ENCODE results near the gene ADAMTSL1.

ADAMTSL1 gene

DNA sequence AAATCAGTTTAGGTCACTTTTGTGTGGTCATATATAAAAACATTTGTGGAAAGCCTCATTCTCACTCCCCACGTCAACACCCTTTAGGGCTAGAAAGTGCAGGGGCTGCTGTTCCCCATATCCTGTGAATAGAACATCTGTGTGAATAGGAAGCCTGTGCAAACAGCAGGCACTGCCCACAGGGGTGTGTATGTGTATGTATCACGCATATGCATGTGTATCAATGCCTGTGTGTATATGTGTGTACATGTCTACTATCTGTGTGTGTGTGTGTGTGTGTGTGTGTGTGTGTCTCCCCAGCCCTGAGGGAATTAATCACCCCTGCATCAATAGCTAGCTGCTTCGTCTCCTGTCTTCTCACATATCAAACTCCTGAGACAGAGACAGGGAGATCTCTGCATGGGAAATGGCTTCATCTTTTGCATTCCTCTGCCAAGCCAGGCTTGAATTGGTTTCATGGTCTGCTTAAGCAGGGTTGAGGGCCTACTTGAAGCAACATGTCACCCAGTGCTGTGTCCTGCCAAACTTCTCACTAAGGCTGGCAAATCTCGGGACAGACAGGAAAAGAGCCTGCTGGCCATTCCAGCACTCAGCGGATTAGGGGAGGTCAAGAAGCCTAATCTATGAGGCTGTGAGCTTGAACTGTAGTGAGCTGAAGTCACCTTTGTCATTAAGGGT lies 265.8 kb downstream of the ADAMTSL1 start:
- DNase-seq (ENCODE audit: low read depth) = no peak

DNA sequence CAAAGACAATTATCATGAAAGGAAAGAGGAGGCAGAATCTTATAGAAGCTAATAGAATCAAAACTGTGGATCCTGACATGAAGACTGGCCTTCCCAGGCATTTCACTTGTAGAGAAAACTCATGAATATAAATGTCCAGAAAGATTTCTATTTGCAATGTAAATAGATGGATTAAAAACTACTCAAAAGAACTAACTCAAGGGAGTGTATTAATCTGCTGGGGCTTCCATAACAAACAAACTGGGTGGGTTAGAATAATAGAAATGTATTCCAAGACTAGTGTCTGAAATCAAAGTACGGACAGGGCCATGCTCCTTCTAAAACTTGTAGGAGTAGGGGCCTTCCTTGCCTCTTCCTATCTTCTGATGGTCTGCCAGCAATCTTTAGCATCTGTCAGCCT lies 267.4 kb downstream of the ADAMTSL1 start:
- DNase-seq (ENCODE audit: low read depth) = no peak

DNA sequence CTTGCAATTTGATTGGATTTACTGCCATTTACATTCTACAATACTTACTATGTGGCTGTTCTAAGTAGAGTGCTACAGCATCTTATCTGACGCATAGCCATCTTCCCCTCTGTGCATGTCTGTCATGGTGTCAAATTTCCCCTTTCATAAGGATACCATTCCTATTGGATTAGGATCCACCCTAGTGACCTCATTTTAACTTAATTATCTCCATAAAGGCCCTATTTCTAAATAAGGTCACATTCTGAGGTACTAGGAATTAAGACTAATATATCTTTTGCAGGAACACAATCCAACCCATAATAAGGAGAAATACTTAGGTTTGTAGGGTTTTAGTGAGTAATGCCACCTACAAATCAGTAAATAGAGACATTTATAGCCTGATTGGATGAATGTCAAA lies 268.0 kb downstream of the ADAMTSL1 start:
- DNase-seq (ENCODE audit: low read depth) = no peak

DNA sequence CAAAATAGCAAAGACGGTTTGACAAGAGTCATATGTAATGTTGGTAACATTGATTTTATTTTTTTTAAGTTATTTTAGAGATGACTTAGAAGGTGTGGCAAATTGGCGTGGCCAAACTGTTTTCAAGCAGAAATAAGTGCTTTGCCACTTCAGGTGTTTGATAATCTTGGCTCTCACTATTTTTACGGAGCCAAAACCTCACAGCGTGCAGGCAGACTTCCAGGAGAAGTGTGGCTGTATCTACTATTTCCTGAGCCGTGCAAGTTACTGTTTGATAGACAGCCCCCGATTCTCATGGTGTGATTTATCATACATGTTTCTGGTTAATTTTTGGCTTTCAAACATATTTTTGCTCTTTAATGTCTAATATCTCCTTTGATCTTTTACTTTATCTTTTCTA lies 269.5 kb downstream of the ADAMTSL1 start:
- DNase-seq (ENCODE audit: low read depth) = no peak

DNA sequence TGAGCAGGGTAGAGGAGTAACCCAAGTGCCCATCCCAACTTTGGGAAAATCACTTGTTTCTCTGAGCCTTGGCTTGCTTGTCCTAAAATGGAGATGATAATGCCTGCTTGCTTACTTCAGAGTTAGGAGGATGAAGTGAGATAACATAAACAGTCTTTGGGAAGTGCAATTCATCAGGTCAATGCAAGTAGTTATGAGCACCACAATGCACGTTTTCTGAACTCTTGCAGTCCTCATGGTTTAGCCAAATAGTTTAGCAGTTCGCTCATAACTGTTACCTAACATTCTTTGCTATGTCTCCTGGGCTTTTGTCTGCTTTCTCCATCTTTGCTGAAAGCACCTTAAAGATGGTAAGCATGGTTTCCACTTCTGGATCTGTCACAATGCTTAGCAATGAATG lies 270.0 kb downstream of the ADAMTSL1 start:
- DNase-seq (ENCODE audit: low read depth) = no peak

DNA sequence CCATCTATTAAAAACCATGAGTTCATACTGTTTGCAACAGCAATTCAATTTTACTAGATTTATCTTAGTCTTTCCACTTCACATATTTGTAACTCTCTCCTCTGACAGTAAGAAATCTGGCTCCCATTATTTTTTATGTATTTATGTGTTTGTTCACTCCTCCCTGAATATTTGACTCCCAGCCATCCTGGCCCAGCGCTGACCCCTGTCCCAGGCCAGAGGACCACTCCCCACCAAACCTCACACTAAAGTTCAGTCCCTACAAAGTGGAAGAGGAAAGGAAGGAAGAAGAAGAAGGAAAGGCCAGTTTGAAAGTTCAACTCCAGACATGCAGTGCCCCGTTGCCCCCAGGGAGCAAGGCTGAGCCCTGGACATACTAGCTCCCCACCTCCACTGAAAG lies 271.8 kb downstream of the ADAMTSL1 start:
- DNase-seq (ENCODE audit: low read depth) = no peak

DNA sequence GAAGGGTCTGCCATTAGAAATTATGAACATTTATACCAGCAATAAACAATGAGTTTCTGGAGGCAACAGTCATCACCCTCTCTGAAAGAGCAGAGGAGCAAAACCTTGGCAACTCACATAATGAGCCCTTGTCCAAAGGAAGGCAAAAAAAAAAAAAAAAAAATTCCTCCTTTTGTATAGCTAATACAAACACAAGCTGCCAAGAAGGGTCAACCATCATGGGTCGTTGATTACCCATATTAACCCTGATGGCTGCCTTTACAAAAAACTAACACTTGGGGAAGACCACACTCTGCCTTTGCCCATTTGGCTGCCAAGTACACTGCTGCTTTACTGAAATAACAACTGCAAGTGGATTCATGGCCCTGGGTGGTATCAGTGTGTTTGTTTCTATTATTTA lies 272.7 kb downstream of the ADAMTSL1 start:
- no peak for DNase-seq (ENCODE audit: low read depth)

DNA sequence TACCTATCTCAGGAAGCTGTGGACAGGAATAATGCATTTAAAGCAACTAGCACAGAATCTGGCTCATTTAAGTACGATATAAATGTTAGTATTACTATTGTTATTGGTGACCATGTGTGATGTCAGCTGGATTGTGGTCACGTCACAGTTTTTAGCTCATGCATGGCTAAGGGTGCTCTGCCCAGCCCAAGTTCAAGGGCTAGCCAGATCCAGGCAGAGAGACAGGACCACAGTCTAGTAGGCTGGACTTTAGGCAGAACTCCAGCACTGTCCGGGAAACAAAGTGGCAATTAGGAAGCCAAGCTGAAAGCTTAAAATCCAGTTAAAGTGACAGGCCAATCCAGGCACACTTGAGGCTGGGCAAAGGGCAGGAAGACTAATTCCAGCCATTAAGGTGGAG lies 273.6 kb downstream of the ADAMTSL1 start:
- DNase-seq (ENCODE audit: low read depth) = no peak

DNA sequence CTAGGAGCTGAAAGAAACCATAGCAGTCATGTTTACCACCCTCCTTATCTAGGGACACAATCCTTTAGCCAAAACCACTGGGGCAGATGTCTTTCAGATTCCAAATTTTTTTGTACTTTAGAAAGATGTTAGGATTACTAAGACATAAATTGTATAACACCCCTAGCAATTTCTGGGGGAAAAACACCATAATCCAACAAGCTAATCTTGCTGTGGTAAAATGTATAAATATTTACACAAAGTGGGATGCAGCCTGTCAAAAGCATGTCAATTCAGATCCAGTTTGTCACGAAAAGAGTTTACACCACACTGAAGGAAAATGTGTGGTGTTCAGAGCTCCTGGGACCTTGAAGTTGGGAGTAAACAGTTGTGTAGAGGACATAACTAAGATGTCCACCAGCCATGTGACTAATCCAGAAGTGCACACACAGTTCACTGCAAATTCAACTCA lies 274.3 kb downstream of the ADAMTSL1 start:
- DNase-seq (ENCODE audit: low read depth) = no peak

DNA sequence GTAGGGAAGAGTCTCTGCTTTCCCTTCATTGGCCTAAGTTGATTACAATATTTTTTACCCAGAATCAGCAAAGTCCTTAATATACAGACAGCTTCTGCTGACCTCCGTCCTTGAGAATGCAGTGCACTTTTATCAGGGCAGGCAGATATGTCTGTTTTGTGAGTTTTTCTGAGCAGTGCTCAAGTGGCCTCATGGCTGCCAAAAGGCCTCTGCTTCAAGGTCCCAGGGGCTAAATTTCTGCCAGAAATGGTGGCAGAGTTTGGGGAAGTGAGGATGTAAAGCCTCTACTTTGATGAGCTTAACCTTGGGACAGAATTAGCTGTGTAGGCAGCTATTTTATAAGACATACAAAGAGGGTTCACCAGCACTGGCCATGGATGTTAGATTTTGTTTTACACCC lies 275.8 kb downstream of the ADAMTSL1 start:
- no peak for DNase-seq (ENCODE audit: low read depth)

DNA sequence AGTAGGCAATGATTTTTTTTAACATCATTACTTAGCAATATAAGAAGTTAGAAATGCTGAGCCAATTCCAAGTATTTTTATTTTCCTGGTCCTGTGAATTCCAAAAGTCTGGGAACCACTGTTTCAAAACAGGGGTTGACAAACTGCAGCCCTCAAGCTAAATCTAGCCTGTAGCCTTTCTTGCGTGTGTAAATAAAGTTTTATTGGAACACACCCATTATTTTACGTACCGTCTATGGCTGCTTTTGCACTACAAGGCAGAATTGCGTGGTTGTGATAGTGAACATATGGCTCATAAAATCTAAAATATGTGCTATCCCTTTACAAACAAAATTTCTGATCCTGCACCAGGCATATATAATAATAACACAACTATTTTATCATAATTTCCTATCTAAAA lies 280.0 kb downstream of the ADAMTSL1 start:
- DNase-seq (ENCODE audit: low read depth) = no peak

DNA sequence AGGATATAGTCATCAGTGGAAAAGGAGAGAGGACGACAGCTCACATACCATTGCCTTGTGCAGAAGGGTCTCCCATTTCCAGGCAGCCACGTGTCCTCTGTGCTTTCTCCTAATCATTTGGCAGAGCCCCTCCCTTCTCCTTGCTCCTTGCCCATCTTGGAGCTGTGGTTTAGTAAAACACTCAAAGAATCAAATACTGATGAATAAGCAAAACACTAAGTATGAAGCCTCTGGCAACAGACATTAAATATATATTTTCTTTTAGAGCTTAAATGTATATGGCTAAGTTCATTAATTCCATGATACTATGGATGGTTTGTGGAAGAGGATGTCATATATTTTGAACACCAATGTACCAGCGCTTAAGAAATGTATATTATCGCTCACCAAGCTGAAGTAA lies 280.6 kb downstream of the ADAMTSL1 start:
- no peak for DNase-seq (ENCODE audit: low read depth)

DNA sequence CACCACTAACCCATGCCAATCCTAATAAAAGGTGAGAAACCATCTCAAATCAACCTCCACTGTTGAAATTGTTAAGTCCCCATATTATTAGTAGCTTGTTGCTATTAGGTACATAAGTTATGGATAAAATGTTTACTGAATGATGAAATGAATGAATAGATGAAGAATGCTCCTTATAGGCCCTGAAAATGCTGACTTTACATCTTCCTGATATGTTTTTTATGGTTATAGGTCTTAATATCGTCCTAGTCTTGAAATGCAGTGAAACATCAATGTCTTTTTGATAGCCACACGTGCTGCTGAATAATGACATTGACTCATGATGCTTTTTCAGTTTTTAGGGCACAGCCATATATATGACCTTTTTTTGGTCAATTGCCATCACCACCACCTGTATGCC lies 281.3 kb downstream of the ADAMTSL1 start:
- no peak for DNase-seq (ENCODE audit: low read depth)

DNA sequence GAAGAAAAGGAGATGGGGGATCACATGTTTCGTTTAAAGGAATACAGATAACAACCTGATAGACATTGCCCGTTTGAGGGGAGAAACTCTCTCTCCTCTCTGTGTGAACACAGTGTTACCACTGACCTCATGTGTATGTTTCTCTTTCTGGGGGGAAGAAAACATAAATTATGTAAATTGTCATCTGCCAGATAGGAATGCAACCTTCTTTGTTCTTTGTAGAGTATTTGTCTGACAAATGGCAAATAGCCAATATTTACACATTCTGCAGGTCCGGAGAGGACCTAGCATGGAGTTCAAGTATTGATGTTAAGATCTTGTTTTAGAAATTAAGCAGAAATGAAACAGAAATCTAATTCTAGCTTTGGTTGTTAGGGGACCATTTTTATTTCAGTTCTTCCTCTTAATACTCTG lies 282.8 kb downstream of the ADAMTSL1 start:
- no peak for DNase-seq (ENCODE audit: low read depth)

DNA sequence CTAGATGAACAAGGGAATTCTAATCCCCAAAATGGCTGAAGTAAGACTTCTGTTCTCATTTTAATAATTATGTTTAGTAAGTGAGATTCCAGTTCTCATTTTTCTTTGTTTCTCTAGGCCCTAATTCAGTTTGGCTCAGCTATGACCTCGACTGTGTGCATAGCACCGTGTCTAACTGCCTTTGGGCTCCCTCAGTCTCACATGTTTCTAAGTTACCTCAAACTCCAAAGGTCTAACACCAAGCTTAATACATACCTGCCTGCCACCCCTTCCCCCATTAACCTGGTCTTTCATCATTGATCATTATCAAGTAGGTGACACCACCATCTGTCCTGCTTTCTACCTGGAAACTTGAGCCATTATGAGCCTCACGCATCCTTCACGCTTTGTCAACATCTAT lies 285.9 kb downstream of the ADAMTSL1 start:
- no peak for DNase-seq (ENCODE audit: low read depth)

DNA sequence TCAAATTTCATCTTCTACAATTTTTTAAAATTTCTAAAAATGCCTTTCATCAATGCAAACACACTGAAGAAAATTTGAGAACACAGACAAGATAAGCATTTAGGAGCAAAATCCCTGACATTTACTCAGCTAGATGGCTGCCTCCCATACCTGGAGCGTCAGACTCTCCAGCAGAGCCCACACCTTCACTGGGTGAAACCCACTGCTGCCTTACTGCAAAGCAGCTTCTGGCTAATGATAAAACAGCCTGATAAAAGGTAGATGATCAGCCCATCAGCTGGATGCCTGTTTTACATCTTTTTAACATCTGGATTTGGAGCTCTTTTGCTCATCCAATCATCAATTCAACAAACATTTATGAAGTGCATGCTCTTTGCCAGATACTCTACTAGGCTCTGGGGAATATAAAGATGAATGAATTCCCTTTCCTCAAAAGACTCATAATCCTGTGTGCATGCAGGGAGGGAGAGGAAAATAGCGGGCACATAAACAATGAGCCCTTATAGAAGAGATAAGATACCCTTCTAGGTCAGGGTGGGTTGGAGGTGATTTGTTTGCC lies 287.9 kb downstream of the ADAMTSL1 start:
- no peak for DNase-seq (ENCODE audit: low read depth)

DNA sequence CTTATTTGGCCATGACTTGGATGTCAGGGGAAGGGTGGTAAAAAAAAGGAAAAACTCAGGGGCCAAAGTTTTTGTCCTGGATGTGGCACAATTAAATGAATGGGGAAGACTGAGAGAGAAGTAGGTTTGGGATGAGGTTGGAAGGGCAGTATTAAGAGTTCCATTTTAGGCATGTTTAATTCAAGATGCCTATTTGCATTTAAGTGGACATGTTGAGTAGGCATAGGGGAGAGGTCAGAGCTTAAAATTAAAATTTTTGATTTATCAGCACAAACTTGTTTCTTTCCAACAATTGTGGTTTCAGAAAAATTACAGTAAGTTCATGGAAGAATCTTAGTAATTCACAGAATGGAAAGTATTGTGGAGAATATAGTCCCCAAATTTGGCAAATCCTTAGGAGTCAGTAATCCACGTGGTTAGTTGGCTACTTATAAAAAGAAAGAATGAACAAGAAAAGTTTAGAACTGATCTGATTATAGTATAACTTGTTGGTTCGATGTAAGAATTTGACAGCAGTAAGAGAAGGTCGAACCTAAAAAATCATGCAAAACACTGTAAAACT lies 293.1 kb downstream of the ADAMTSL1 start:
- no peak for DNase-seq (ENCODE audit: low read depth)

DNA sequence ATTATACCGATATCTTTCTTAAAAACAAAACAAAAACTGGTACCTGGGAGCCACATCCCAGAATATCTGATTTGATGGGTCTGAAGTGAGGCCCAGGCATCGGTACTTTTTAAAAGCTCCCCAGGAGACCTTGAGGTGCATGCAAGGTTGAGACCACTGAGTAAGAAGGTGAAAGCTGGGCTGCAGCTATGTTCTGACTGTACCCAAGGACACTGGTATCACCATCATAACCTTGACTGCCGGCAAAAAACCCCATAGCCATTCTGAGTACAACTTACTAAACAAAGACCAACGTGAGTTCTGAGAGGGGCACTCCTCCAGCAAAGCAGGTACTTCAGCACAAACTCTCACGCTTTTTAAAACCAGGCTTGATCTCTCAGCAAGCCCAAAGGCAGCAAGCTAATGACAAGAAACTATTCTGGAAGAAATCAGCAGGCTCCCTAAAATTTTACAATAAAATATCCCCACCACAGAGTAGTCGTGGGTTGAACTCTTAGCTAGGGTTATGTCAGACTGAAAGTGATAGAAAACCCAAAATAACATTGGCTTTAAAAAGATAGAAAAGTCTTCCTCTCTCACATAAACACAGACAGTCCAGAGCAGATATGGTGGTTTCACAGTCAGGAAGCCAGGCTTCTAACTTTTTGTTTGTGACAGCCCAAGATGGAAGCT lies 295.1 kb downstream of the ADAMTSL1 start:
- no peak for DNase-seq (ENCODE audit: low read depth)

DNA sequence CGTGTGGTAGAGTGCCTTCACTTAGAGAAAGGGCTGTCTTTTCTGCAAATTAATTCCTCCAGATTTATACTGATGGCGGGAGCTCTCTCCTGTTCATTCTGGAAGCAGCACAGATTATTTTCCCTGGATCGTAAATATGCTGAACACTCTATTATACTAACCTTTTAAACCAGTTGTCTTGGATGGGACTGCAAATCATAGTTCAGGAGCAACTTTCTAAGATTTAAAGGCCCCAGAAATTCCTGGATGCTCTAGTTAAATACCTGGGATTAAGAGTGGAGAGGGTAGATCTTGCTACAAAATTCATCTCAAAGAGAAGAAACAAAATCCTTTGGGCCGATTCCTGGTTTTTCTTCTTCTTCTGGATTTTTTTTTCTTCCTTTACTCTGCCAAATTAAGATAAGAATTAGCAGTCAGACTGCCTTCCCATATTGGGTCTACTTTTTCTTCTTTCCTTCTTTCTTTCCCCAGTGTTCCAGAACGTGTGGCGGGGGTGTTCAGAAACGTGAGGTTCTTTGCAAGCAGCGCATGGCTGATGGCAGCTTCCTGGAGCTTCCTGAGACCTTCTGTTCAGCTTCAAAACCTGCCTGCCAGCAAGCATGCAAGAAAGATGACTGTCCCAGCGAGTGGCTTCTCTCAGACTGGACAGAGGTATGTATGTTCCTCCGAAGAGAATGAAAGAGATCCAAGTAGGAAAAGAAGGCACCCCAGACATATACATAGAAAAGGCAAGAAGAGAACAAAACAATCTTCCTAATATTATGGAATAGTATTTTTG lies 296.4 kb downstream of the ADAMTSL1 start:
- DNase-seq (ENCODE audit: low read depth) = no peak

DNA sequence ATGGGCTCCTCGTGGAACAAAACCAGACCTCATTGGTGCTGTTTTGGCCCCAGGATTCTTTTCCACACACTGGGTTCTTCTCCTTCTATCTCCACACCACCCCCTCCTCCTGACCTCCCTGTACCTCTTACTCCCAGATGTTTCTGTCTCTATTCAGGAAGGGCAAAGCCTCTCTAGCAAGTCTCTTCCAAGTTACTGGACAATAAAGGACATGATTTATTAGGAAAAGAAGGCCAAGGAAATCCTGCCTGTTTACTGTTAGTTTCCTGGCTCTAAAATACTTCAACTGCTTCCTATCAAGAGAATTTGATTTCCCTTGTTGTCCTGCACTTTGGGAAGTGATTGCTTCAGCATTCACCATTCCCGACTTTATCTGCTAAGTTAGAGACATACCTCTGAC lies 297.1 kb downstream of the ADAMTSL1 start:
- DNase-seq (ENCODE audit: low read depth) = no peak

DNA sequence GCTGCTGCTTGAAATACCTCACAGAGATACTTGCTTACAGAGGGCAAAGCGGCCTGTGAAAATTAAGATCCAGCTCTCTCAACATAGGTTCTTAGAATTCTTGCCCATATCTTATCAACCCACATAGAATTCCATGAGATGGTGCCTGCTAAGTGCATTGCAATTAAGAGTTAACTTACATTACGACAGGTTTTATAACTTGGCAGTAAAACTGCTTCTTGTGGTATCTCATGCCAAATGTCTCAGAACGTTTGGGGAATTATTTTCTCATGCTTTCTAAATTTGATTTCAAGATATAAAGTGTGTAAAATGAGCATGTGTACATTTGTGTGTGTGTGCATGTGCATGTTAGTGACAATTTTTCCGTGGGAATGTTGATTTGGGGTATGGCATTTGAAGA lies 297.8 kb downstream of the ADAMTSL1 start:
- DNase-seq (ENCODE audit: low read depth) = no peak

DNA sequence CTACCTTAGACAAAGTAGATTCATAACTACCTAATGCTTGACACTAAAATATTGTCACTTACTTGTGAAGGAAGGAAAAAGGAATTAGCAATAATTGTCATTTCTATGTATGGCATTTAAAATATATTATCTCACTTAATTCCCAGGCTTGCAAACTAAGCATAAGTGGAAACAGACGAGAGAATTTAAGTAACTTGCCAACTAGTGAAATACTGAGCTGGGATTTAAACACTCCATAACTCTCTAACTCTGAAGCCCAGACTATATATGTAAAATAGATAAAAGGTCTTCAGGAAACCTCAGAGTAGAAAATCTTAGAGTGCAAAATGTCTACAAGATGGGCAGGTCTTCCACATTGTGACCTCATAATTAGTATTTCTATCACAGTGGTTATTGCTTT lies 301.3 kb downstream of the ADAMTSL1 start:
- no peak for DNase-seq (ENCODE audit: low read depth)

DNA sequence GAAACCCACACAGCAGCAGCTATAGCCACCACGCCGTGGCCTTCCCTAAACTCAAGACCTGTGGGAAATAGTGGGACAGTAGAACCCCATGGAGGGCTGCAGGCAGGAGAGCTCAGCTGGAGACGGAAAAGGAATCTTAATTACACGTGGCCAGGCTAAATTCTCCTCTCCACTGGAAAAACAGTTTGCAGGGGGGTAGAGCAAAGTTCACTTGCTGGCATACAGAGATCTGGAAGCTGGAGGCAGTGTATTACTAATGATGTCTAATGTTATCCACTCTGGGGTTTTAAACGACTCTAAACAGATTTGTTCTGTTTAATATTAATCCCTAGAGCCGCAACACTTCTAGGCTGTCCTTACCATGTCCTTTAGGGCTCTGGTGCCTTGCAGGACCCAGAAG lies 302.0 kb downstream of the ADAMTSL1 start:
- no peak for DNase-seq (ENCODE audit: low read depth)
